Mesenchymal stem cell (in vitro differentiated cells and primary cell): ENCODE data around the gene LHX1.
A peak's percentile ranks its signal among the peaks of the same experiment; 100 is the strongest.

ENCODE experiments used
- DNase-seq: peaks from one replicate; pipeline ENCODE4 v3.0.0-alpha.2; 2013
- H2AFZ ChIP-seq: one replicate; pipeline ENCODE4 v1.6.1; 2013; ENCODE audit warnings: low read depth, mild to moderate bottlenecking, control low read depth, inconsistent platforms, low read length, moderate library complexity
- H2AK5ac ChIP-seq: 2 replicates; pipeline ENCODE4 v1.6.1; 2013; ENCODE audit warnings: low read length, moderate library complexity, mild to moderate bottlenecking, inconsistent platforms; ENCODE audit not compliant: severe bottlenecking
- H2BK120ac ChIP-seq: one replicate; pipeline ENCODE4 v1.6.1; 2013; ENCODE audit warnings: low read depth, mild to moderate bottlenecking, inconsistent platforms, low read length, moderate library complexity
- H2BK12ac ChIP-seq, 2 experiments: one replicate each; pipeline ENCODE4 v1.6.1; 2013; ENCODE audit warnings: inconsistent platforms in 2 of 2, low read length in 2 of 2, mild to moderate bottlenecking in 2 of 2, moderate library complexity in 2 of 2, control low read depth in 1 of 2
- H2BK15ac ChIP-seq: one replicate; pipeline ENCODE4 v1.6.1; 2013; ENCODE audit warnings: mild to moderate bottlenecking, low read depth, inconsistent platforms; ENCODE audit not compliant: poor library complexity, severe bottlenecking
- H2BK5ac ChIP-seq: 2 replicates; pipeline ENCODE4 v1.6.1; 2013; ENCODE audit warnings: low read depth, mild to moderate bottlenecking, low read length, control low read depth, inconsistent platforms; ENCODE audit not compliant: poor library complexity, severe bottlenecking
- H3K14ac ChIP-seq, 2 experiments: one replicate each; pipeline ENCODE4 v1.6.1; 2013; ENCODE audit warnings: inconsistent platforms in 2 of 2, low read length in 2 of 2, control low read depth in 1 of 2, mild to moderate bottlenecking in 1 of 2, moderate library complexity in 1 of 2
- H3K18ac ChIP-seq, 2 experiments: one replicate each; pipeline ENCODE4 v1.6.1; 2013; ENCODE audit warnings: inconsistent platforms in 2 of 2, low read length in 2 of 2, control low read depth in 1 of 2, low read depth in 1 of 2, mild to moderate bottlenecking in 1 of 2
- H3K23ac ChIP-seq, 2 experiments: one replicate each; pipeline ENCODE4 v1.6.1; 2013; ENCODE audit warnings: inconsistent platforms in 2 of 2, low read length in 2 of 2, mild to moderate bottlenecking in 2 of 2, moderate library complexity in 2 of 2, control low read depth in 1 of 2
- H3K27ac ChIP-seq: 2 replicates; pipeline ENCODE4 v1.5.1; 2013; ENCODE audit warnings: mild to moderate bottlenecking, moderate library complexity, low read length, control low read depth, inconsistent platforms; ENCODE audit not compliant: poor library complexity, severe bottlenecking
- H3K27me3 ChIP-seq, 2 experiments: 2 replicates each; pipeline versions ENCODE4 v1.6.1 to v1.7.0; 2013; ENCODE audit warnings: low read length in 2 of 2, mild to moderate bottlenecking in 2 of 2, moderate library complexity in 2 of 2, control low read depth in 1 of 2, inconsistent platforms in 1 of 2; ENCODE audit not compliant: control insufficient read depth in 1 of 2, insufficient read depth in 1 of 2
- H3K36me3 ChIP-seq, 2 experiments: 2 replicates each; pipeline versions ENCODE4 v1.6.1 to v1.7.0; 2013; ENCODE audit warnings: low read length in 2 of 2, control low read depth in 1 of 2, inconsistent platforms in 1 of 2, low read depth in 1 of 2, mild to moderate bottlenecking in 1 of 2; ENCODE audit not compliant: insufficient read depth in 2 of 2, control insufficient read depth in 1 of 2
- H3K4ac ChIP-seq, 2 experiments: one replicate each; pipeline ENCODE4 v1.6.1; 2013; ENCODE audit warnings: inconsistent platforms in 2 of 2, low read length in 2 of 2, mild to moderate bottlenecking in 2 of 2, moderate library complexity in 2 of 2, control low read depth in 1 of 2, low read depth in 1 of 2
- H3K4me1 ChIP-seq: 2 replicates; pipeline ENCODE4 v1.6.1; 2013; ENCODE audit warnings: low read depth, low read length, control low read depth; ENCODE audit not compliant: control insufficient read depth, insufficient read depth
- H3K4me2 ChIP-seq: 2 replicates; pipeline ENCODE4 v1.6.1; 2013; ENCODE audit warnings: low read length, mild to moderate bottlenecking, inconsistent platforms; ENCODE audit not compliant: poor library complexity, severe bottlenecking
- H3K4me3 ChIP-seq, 2 experiments: 2 replicates each; pipeline versions ENCODE4 v1.5.1 to v1.7.0; 2013; ENCODE audit warnings: low read length in 2 of 2, mild to moderate bottlenecking in 2 of 2, control low read depth in 1 of 2, low read depth in 1 of 2; ENCODE audit not compliant: insufficient read depth in 1 of 2
- H3K79me1 ChIP-seq: replicated peaks from 2 replicates; pipeline ENCODE4 v1.6.1; 2013; ENCODE audit warnings: mild to moderate bottlenecking, control low read depth, low read length, inconsistent platforms; ENCODE audit not compliant: poor library complexity, severe bottlenecking
- H3K9ac ChIP-seq: 2 replicates; pipeline ENCODE4 v1.7.0; 2013; ENCODE audit warnings: mild to moderate bottlenecking, low read length, moderate library complexity
- H3K9me3 ChIP-seq: 2 replicates; pipeline ENCODE4 v1.7.0; 2013; ENCODE audit warnings: mild to moderate bottlenecking, low read length; ENCODE audit not compliant: control insufficient read depth
- H4K8ac ChIP-seq: one replicate; pipeline ENCODE4 v1.6.1; 2013; ENCODE audit warnings: inconsistent platforms, mild to moderate bottlenecking, low read length, moderate library complexity
- H4K91ac ChIP-seq: one replicate; pipeline ENCODE4 v1.6.1; 2013; ENCODE audit warnings: mild to moderate bottlenecking, low read length, inconsistent platforms
- WGBS: methylation state at CpG from one replicate; pipeline ENCODE4 v1.1.7; 2013; ENCODE audit warnings: mixed read lengths; 5-methylcytosine and 5-hydroxymethylcytosine counted together

LHX1 gene

GRCh38 chr17:36932383-36932693 is 4.9 kb upstream of the LHX1 start:
- no peak overlapping the region for H4K8ac ChIP-seq
- 16% methylated on average over 11 of the region's 16 CpGs for WGBS
- H3K27me3 ChIP-seq = peaks cover 84 to 99% of the 10 kb centered on the region in 2 experiments

GRCh38 chr17:36932694-36933511 is 4.4 kb upstream of the LHX1 start:
- Histone ChIP-seq H3K4me3 (no peak overlapping the region), H3K4me2 (no peak overlapping the region), H4K8ac (no peak overlapping the region), H3K4me1 (peaks cover 57% of the 10 kb centered on the region), H2BK120ac (no peak overlapping the region), H3K4ac (no peak overlapping the region), H4K91ac (no peak overlapping the region), H3K14ac (no peak overlapping the region), H3K9ac (no peak overlapping the region), H3K36me3 (no peaks in the 10 kb centered on the region), H3K27ac (no peak overlapping the region), H3K9me3 (peaks cover 3% of the 10 kb centered on the region), H3K18ac (no peak overlapping the region), H3K23ac (no peak overlapping the region), H3K27me3 (peaks cover 90 to 99% of the 10 kb centered on the region in 2 experiments), H2AK5ac (no peak overlapping the region), H3K79me1 (no peaks in the 10 kb centered on the region), H2AFZ (no peak overlapping the region), H2BK15ac (no peak overlapping the region), H2BK12ac (no peak overlapping the region), H2BK5ac (no peak overlapping the region)
- WGBS = 22% methylated on average over 40 of the region's 40 CpGs
- DNase-seq = no peak

More at GRCh38 chr17:36932383-36932693, 4.9 kb upstream of the LHX1 start:
- no peak overlapping the region for H3K18ac ChIP-seq
- H2AK5ac ChIP-seq = no peak overlapping the region
- H3K23ac ChIP-seq = no peak overlapping the region
- peak overlapping the region; percentile 27 for H3K4me2 ChIP-seq
- H3K4me3 ChIP-seq = peak overlapping the region in 1 of 2 experiments; percentile 53
- no peak overlapping the region for H4K91ac ChIP-seq
- H3K14ac ChIP-seq = no peak overlapping the region
- H2AFZ ChIP-seq = no peak overlapping the region
- no peak overlapping the region for H2BK5ac ChIP-seq
- H3K9me3 ChIP-seq = peaks cover 3% of the 10 kb centered on the region
- no peak for DNase-seq
- H3K4me1 ChIP-seq = peaks cover 53% of the 10 kb centered on the region
- no peaks in the 10 kb centered on the region for H3K79me1 ChIP-seq
- H2BK120ac ChIP-seq = no peak overlapping the region
- H3K9ac ChIP-seq = no peak overlapping the region
- no peak overlapping the region for H2BK15ac ChIP-seq
- H3K4ac ChIP-seq = no peak overlapping the region
- no peak overlapping the region for H3K27ac ChIP-seq
- H2BK12ac ChIP-seq = no peak overlapping the region
- H3K36me3 ChIP-seq = no peaks in the 10 kb centered on the region

GRCh38 chr17:36933512-36934143 is 3.6 kb upstream of the LHX1 start:
- no peak overlapping the region for H2BK15ac ChIP-seq
- peak overlapping the region; percentile 14 to 24 for H3K4me3 ChIP-seq
- peak overlapping the region; percentile 10 for H3K4me2 ChIP-seq
- no peak overlapping the region for H4K91ac ChIP-seq
- no peak overlapping the region for H3K18ac ChIP-seq
- no peak overlapping the region for H2BK5ac ChIP-seq
- H2BK120ac ChIP-seq = no peak overlapping the region
- no peaks in the 10 kb centered on the region for H3K79me1 ChIP-seq
- H3K27ac ChIP-seq = no peak overlapping the region
- peaks cover 59% of the 10 kb centered on the region for H3K4me1 ChIP-seq
- no peak overlapping the region for H3K4ac ChIP-seq
- no peak overlapping the region for H2AK5ac ChIP-seq
- 10% methylated on average over 23 of the region's 23 CpGs for whole genome bisulfite sequencing
- no peak overlapping the region for H2AFZ ChIP-seq
- H2BK12ac ChIP-seq = no peak overlapping the region
- H4K8ac ChIP-seq = peak overlapping the region; percentile 51
- H3K9ac ChIP-seq = no peak overlapping the region
- peaks cover 97 to 99% of the 10 kb centered on the region in 2 experiments for H3K27me3 ChIP-seq
- peak overlapping the region in 1 of 2 experiments; percentile 49 for H3K23ac ChIP-seq
- no peak overlapping the region for H3K14ac ChIP-seq
- peaks cover 3% of the 10 kb centered on the region for H3K9me3 ChIP-seq
- H3K36me3 ChIP-seq = no peaks in the 10 kb centered on the region
- DNase-seq = no peak

GRCh38 chr17:36934144-36934691 is 3.1 kb upstream of the LHX1 start:
- Histone ChIP-seq H4K8ac (no peak overlapping the region), H3K23ac (peak overlapping the region in 1 of 2 experiments; percentile 66), H3K4me2 (peak overlapping the region; percentile 46), H3K4me1 (peaks cover 62% of the 10 kb centered on the region), H3K79me1 (no peaks in the 10 kb centered on the region), H4K91ac (no peak overlapping the region), H3K4me3 (peak overlapping the region; percentile 24 to 30), H3K18ac (no peak overlapping the region), H2BK120ac (no peak overlapping the region), H2AK5ac (no peak overlapping the region), H3K14ac (no peak overlapping the region), H3K36me3 (no peaks in the 10 kb centered on the region), H3K4ac (no peak overlapping the region), H2BK12ac (no peak overlapping the region), H3K27ac (no peak overlapping the region), H2BK5ac (no peak overlapping the region), H3K9me3 (peaks cover 3% of the 10 kb centered on the region), H3K9ac (no peak overlapping the region), H3K27me3 (peaks cover 99 to 100% of the 10 kb centered on the region in 2 experiments), H2AFZ (no peak overlapping the region), H2BK15ac (no peak overlapping the region)
- DNase-seq = no peak
- WGBS = 2% methylated on average over 22 of the region's 26 CpGs
